A549 (cell line): Measurements from ENCODE around the gene TPH1. TPM values are rescaled to one million over a fixed set of nuclear protein-coding genes. Genes with fewer than 3 reads are reported as not detected.

ENCODE experiments used
- ATAC-seq, 2 experiments: fragments of 200-7000 bp in 1 of 2; fragments of >200 bp in 1 of 2; cut with Nextera tagmentation in 1 of 2; cut with Tn5 transposase in 1 of 2; 3 replicates each; pipeline versions ENCODE4 v1.8.0 to v1.9.1; 2018 to 2020; ENCODE audit warnings: mild to moderate bottlenecking in 1 of 2, moderate library complexity in 1 of 2
- CTCF ChIA-PET: fragments of 300-600 bp; sonication (Branson Sonifier 250); formaldehyde crosslinking; extraction: SDS; loops from one replicate; lab custom pipeline; 2021; ENCODE audit warnings: antibody characterized with exemption, inconsistent platforms; lab: Yijun Ruan, JAX
- POLR2A ChIA-PET: fragments of 350-600 bp; formaldehyde crosslinking; extraction: SDS; loops from one replicate; lab custom pipeline; 2021; ENCODE audit warnings: antibody characterized with exemption, inconsistent platforms; lab: Yijun Ruan, JAX
- DNase-seq, 2 experiments: peaks; one replicate each; pipeline versions ENCODE4 v3.0.0 to v3.0.0-alpha.2; 2011 to 2016; ENCODE audit warnings: low read depth in 1 of 2, low spot score in 1 of 2
- FAIRE-seq: peaks from 2 replicates; lab custom pipeline; 2011; peaks lifted over from hg19 to GRCh38; lab: Jason Lieb, UNC
- H3K27ac ChIP-seq, 2 experiments: fragments of >200 bp; sonication (Bioruptor Twin); formaldehyde crosslinking; 3 replicates each; pipeline ENCODE4 v1.5.1; 2016 to 2017
- H3K4me1 ChIP-seq: fragments of >200 bp; sonication (Bioruptor Twin); formaldehyde crosslinking; 3 replicates; pipeline ENCODE4 v1.6.1; 2016
- H3K4me2 ChIP-seq: fragments of >200 bp; sonication (Bioruptor Twin); formaldehyde crosslinking; 3 replicates; pipeline ENCODE4 v1.6.1; 2016
- H3K4me3 ChIP-seq: fragments of >200 bp; sonication (Bioruptor Twin); formaldehyde crosslinking; 3 replicates; pipeline ENCODE4 v1.5.1; 2016
- H3K9me3 ChIP-seq: fragments of >200 bp; sonication (Bioruptor Twin); formaldehyde crosslinking; 3 replicates; pipeline ENCODE4 v1.6.1; 2016
- BCL3 ChIP-seq: fragments of >200 bp; sonication (Bioruptor Twin); formaldehyde crosslinking; IDR thresholded peaks from 3 replicates; pipeline ENCODE4 v1.6.1; 2016
- CBX8 ChIP-seq: fragments of 200-600 bp; sonication (generic); IDR thresholded peaks from 2 replicates; pipeline ENCODE4 v1.6.1; 2016
- CEBPB ChIP-seq, 2 experiments: fragments of >200 bp in 1 of 2; sonication (Bioruptor Twin) in 1 of 2; formaldehyde crosslinking in 1 of 2; IDR thresholded peaks; 2 replicates each; pipeline ENCODE4 v1.6.1; 2012 to 2016
- CHD4 ChIP-seq: fragments of 200-600 bp; sonication (generic); IDR thresholded peaks from 2 replicates; pipeline ENCODE4 v1.6.1; 2016; ENCODE audit warnings: antibody characterized with exemption, mild to moderate bottlenecking, borderline replicate concordance
- CTCF ChIP-seq: fragments of >200 bp; sonication (Bioruptor Twin); formaldehyde crosslinking; IDR thresholded peaks from 3 replicates; pipeline ENCODE4 v1.5.1; 2016
- EHMT2 ChIP-seq: fragments of 200-600 bp; sonication (generic); IDR thresholded peaks from 2 replicates; pipeline ENCODE4 v1.6.1; 2016; ENCODE audit warnings: antibody characterized with exemption, low read depth, mild to moderate bottlenecking, moderate library complexity
- ELK1 ChIP-seq: fragments of 150-350 bp; IDR thresholded peaks from 2 replicates; pipeline ENCODE4 v1.6.1; 2014; ENCODE audit warnings: low read depth, mild to moderate bottlenecking, low read length
- EP300 ChIP-seq, 2 experiments: fragments of >200 bp; sonication (Bioruptor Twin); formaldehyde crosslinking; IDR thresholded peaks; 2 replicates in 1 of 2; 3 replicates in 1 of 2; pipeline ENCODE4 v1.6.1; 2016 to 2017
- FOSB ChIP-seq: fragments of 250-450 bp; sonication (Bioruptor Pico); IDR thresholded peaks from 2 replicates; pipeline ENCODE4 v1.5.0; 2020; ENCODE audit warnings: mild to moderate bottlenecking, moderate library complexity
- FOSL2 ChIP-seq, 2 experiments: fragments of 450-650 bp in 1 of 2; fragments of >200 bp in 1 of 2; sonication (Bioruptor Twin) in 1 of 2; formaldehyde crosslinking; IDR thresholded peaks; 2 replicates each; pipeline versions ENCODE4 v1.5.0 to v1.6.1; 2016 to 2020; ENCODE audit warnings: mild to moderate bottlenecking in 1 of 2, moderate library complexity in 1 of 2
- HEYL ChIP-seq: fragments of 250-450 bp; sonication (Bioruptor Pico); IDR thresholded peaks from 2 replicates; pipeline ENCODE4 v1.8.0; 2021; ENCODE audit warnings: mild to moderate bottlenecking, moderate library complexity
- HMGXB4 ChIP-seq: fragments of 250-450 bp; sonication (Bioruptor Pico); IDR thresholded peaks from 2 replicates; pipeline ENCODE4 v1.5.0; 2021; ENCODE audit warnings: mild to moderate bottlenecking, moderate library complexity, borderline replicate concordance
- HOXA7 ChIP-seq: fragments of 250-450 bp; sonication (Bioruptor Pico); IDR thresholded peaks from 2 replicates; pipeline ENCODE4 v1.5.0; 2020; ENCODE audit warnings: mild to moderate bottlenecking, moderate library complexity
- JUN ChIP-seq, 2 experiments: fragments of >200 bp; sonication (Bioruptor Twin); formaldehyde crosslinking; IDR thresholded peaks; 2 replicates in 1 of 2; 3 replicates in 1 of 2; pipeline ENCODE4 v1.6.1; 2016 to 2017
- KDM5A ChIP-seq: fragments of 200-600 bp; sonication (generic); IDR thresholded peaks from 2 replicates; pipeline ENCODE4 v1.6.1; 2016; ENCODE audit warnings: antibody characterized with exemption, mild to moderate bottlenecking
- POLR2AphosphoS2 ChIP-seq: conservative IDR thresholded peaks from 2 replicates; pipeline ENCODE4 v1.6.1; 2012; ENCODE audit warnings: low read length, improper control_type of control experiment, inconsistent platforms
- RCOR1 ChIP-seq: fragments of 150-350 bp; IDR thresholded peaks from 2 replicates; pipeline ENCODE4 v1.6.1; 2014; ENCODE audit warnings: antibody characterized with exemption, low read length, low read depth
- RFX5 ChIP-seq: fragments of 450-650 bp; IDR thresholded peaks from 2 replicates; pipeline ENCODE4 v1.7.1; 2014; ENCODE audit warnings: antibody characterized with exemption, mild to moderate bottlenecking, moderate library complexity
- TFCP2L1 ChIP-seq: fragments of 250-450 bp; sonication (Bioruptor Pico); IDR thresholded peaks from 2 replicates; pipeline ENCODE4 v1.5.0; 2021; ENCODE audit warnings: mild to moderate bottlenecking
- ZFP36 ChIP-seq: fragments of 450-650 bp; IDR thresholded peaks from 2 replicates; pipeline ENCODE4 v1.6.1; 2014; ENCODE audit warnings: borderline replicate concordance; ENCODE audit not compliant: partially characterized antibody
- ZNF302 ChIP-seq: fragments of 250-450 bp; sonication (Bioruptor Pico); IDR thresholded peaks from 2 replicates; pipeline ENCODE4 v1.9.0; 2021; ENCODE audit warnings: inconsistent platforms, mild to moderate bottlenecking, moderate library complexity
- WGBS: methylation state at CpG from one replicate; pipeline ENCODE4 v1.1.6; 2017; ENCODE audit errors: missing lambda C conversion rate; 5-methylcytosine and 5-hydroxymethylcytosine counted together
- polyA plus RNA-seq, 4 experiments: library from polyadenylated mRNA; depleted of rRNA in 3 of 4; stranded (reverse); fragments of >200 nt; fragmentation: RNase III in 1 of 4; extraction: RNeasy Plus Mini Kit Qiagen cat#74134 plus additional on column Dnase treatment in 1 of 4; gene quantifications; 2 replicates in 3 of 4; 3 replicates in 1 of 4; pipeline ENCODE4 v1.2.3, GENCODE V29; 2011 to 2017

Gene TPH1
- polyA plus RNA-seq, 2 of the 4 experiments (the other 2 are of a cell fraction): 0.09 to 0.34 TPM

- DNase-seq (no peak), FAIRE-seq (no peak), ATAC-seq (no peak)
- Histone ChIP-seq H3K4me3 (no peak overlapping the region), H3K9me3 (no peaks in the 10 kb centered on the region), H3K27ac (no peak overlapping the region), H3K4me1 (0 out of 3 replicates have a peak, but pooled peaks cover 5% of the 10 kb centered on the region), H3K4me2 (no peak overlapping the region)
- TF ChIP-seq FOSB (CRISPR knock-in tag): no peak
- no peak for TF ChIP-seq ZNF302 (CRISPR knock-in tag)
- TF ChIP-seq CBX8: no peak
- TF ChIP-seq HEYL (CRISPR knock-in tag): no peak
- no peak for TF ChIP-seq CEBPB (IDR thresholded peaks at IDR 0.05)
- TF ChIP-seq HMGXB4: no peak
- TF ChIP-seq ZFP36: no peak
- TF ChIP-seq EP300 (IDR thresholded peaks at IDR 0.05): no peak
- no peak for TF ChIP-seq JUN (IDR thresholded peaks at IDR 0.05)
- no peak for TF ChIP-seq ELK1
- WGBS: 92% methylated on average over 2 of the region's 2 CpGs
- ChIA-PET CTCF (interaction anchor here (1.3 kb wide), 1 partner anchor 18 kb away, joined by 3 read pairs; the partner anchor contains the start of gene SAAL1), POLR2A (no interaction called here)
These were observed 42.3 kb upstream of the TPH1 start for GRCh38 chr11:18088366-18088765.

GRCh38 chr11:18081551-18081950, 35.5 kb upstream of the TPH1 start:
- POLR2A ChIA-PET: no interaction called here
- TF ChIP-seq HMGXB4 (no peak), HEYL (CRISPR knock-in tag) (no peak)
- TF ChIP-seq, all 56 proteins: peak for 0
- no peak overlapping the region for H3K4me3 ChIP-seq
- H3K4me2 ChIP-seq: no peak overlapping the region
- 94% methylated on average over 2 of the region's 2 CpGs for WGBS
- CTCF ChIA-PET: interaction anchor here (1.5 to 1.7 kb wide), 2 partner anchors 34 to 103 kb away, joined by 5 to 6 read pairs; no protein-coding TSS in a partner anchor
- H3K9me3 ChIP-seq: no peaks in the 10 kb centered on the region
- no peak for DNase-seq
- no peak for ATAC-seq
- H3K4me1 ChIP-seq: no peaks in the 10 kb centered on the region
- no peak for FAIRE-seq
- H3K27ac ChIP-seq: no peak overlapping the region

- TF ChIP-seq EP300 (IDR thresholded peaks at IDR 0.05): no peak
- no peak for TF ChIP-seq BCL3
- TF ChIP-seq EHMT2: no peak
- TF ChIP-seq TFCP2L1 (CRISPR knock-in tag): no peak
- no peak for TF ChIP-seq RCOR1
- no peak for TF ChIP-seq RFX5
- no peak for TF ChIP-seq HMGXB4
- TF ChIP-seq POLR2AphosphoS2: no peak
- no peak for TF ChIP-seq ZNF302 (CRISPR knock-in tag)
- TF ChIP-seq KDM5A: no peak
- TF ChIP-seq HOXA7: no peak
- no peak for TF ChIP-seq CHD4
- TF ChIP-seq CTCF: no peak
- TF ChIP-seq FOSL2 (IDR thresholded peaks at IDR 0.05): no peak
- TF ChIP-seq FOSL2 (CRISPR knock-in tag; IDR thresholded peaks at IDR 0.05): no peak
- ChIA-PET CTCF (interaction anchor here (1.7 kb wide), 1 partner anchor 102 kb away, joined by 6 read pairs; no protein-coding TSS in a partner anchor), POLR2A (no interaction called here)
- no peak for FAIRE-seq
- DNase-seq: no peak
- no peaks in the 10 kb centered on the region for H3K4me1 ChIP-seq
- H3K4me2 ChIP-seq: no peak overlapping the region
- H3K27ac ChIP-seq: no peak overlapping the region
- no peaks in the 10 kb centered on the region for H3K9me3 ChIP-seq
- no peak for ATAC-seq
- H3K4me3 ChIP-seq: no peak overlapping the region
- WGBS: 89% methylated on average over 4 of the region's 4 CpGs
These were observed 34.4 kb upstream of the TPH1 start for GRCh38 chr11:18080451-18080850.
